Cardiac septum (tissue), 1 donor: Measurements from ENCODE around the gene ZBTB8OS. TPM values are rescaled to one million over a fixed set of nuclear protein-coding genes. Genes with fewer than 3 reads are reported as not detected.

ENCODE experiments used
- DNase-seq: peaks from one replicate; pipeline ENCODE4 v3.0.0-alpha.2; 2020; ENCODE audit warnings: low spot score
- intact Hi-C: fragments of 100-400 bp; cut with DNase I; formaldehyde crosslinking; loops from one replicate; pipeline ENCODE4 v1.14.0; 2022
- total RNA-seq: library from RNA; stranded (reverse); fragmentation: NEBNext Ultra II Directional; extraction: Animal tissue kit (Norgen Biotek cat#: 25700); gene quantifications from one replicate; pipeline ENCODE4 v1.2.1, GENCODE V29; 2021
- donor health status: DM: no; HTN: no; CAD: no.

Gene ZBTB8OS
- total RNA-seq, 1 donor from 2014 or later = 30.2 TPM

- intact Hi-C loops = no loop called here
- no peak for DNase-seq
These were observed 31.6 kb downstream of the ZBTB8OS start for GRCh38 chr1:32618673-32619221.

DNA sequence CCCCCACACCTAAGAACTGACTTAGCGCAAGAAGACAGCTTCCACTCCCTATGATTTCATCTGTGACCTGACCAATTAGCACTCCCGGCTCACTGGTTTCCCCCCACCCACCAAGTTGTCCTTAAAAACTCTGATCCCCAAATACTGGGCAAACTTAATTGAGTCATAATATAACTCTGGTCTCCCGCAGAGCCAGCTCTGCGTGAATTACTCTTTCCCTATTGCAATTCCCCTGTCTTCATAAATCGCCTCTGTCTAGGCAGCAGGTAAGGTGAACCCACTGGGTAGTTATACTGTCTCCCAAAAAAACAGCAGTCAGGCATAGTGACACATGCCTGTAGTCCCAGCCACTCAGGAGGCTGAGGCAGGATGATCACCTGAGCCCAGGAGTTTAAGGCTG is 36.9 kb downstream of the ZBTB8OS start:
- intact Hi-C loops = no loop called here
- no peak for DNase-seq

GRCh38 chr1:32612189-32612881 is 38.0 kb downstream of the ZBTB8OS start:
- intact Hi-C loops = no loop called here
- DNase-seq = peak; percentile 93

DNA sequence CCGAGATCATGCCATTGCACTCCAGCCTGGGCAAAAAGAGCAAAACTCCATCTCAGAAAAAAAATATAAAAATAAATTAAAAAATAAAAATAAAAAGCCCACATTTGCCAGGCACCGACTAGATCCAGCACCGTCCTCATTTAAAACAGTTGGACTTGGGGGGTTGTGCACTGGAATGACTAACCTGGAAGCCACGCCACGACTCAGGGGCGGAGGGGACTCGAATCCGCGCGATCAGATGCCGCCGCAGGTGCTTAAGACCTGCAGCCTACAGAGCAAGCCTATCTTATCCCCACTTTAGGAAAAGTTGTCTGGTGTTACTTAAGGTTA is 38.5 kb downstream of the ZBTB8OS start:
- intact Hi-C loops = no loop called here
- DNase-seq = no peak

DNA sequence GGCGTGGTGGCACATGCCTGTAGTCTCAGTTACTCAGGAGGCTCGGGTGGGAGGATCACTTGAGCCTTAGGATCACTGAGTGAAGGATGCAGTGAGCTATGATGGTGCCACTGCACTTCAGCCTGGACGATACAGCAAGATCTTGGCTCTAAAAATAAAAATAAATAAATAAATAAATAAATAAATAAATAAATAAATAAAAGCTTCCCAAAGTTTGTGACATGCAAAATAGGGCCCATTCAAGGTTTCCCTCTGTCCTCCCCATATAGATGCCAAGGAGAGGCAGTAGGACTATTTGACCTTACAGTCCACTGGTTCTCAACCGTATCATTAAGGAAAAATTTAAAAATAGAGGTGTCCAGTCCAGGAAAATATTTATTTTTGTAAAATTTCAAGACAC is 41.2 kb downstream of the ZBTB8OS start:
- intact Hi-C loops = no loop called here
- DNase-seq = no peak

DNA sequence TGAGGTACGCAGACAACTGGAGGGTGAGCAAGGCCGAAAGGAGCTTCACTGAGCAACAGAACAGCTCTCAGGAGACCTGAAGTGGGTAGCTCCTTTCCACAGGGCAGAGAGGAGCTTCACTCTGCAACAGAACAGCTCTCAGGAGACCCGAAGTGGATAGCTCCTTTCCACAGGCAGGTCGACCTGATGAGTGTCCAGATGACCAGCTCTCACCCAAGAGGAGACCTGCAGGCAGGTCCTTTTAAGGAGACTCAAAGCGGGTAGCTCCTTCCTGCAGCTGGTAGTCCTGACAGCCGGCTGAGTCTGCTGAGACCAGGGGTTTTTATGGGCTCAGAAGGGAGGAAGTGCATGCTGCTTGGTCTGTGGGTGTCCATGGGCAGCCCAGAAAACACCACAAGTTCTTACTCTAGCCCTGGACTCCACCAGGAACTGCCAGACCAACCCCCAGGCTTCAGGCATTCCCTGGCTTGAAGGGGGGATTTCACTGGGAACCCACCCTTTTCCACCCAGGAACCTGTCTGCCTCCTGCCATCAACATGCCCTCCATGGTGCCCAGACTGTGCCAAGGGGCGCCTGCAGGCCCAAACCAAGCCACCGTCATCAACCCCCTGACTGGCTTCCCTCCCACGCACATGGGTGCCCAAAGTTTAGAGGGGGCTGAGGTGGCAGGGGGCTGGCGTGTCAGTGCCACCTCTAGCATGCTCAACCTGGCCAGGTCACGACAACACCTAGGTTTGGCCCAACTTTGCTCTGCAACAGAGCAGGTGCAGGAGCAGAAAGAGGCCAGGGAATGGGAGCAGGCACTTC is 43.6 kb downstream of the ZBTB8OS start:
- intact Hi-C loops = no loop called here
- DNase-seq = no peak

GRCh38 chr1:32605711-32606424 is 44.5 kb downstream of the ZBTB8OS start:
- intact Hi-C loops = no loop called here
- no peak for DNase-seq

GRCh38 chr1:32600034-32600433 is 50.3 kb downstream of the ZBTB8OS start:
- intact Hi-C loops = no loop called here
- DNase-seq = no peak

GRCh38 chr1:32592943-32593342 is 57.4 kb downstream of the ZBTB8OS start:
- DNase-seq = no peak
- intact Hi-C loops = no loop called here

- intact Hi-C loops = no loop called here
These were observed 69.9 kb downstream of the ZBTB8OS start for GRCh38 chr1:32580348-32581017.

More at GRCh38 chr1:32580348-32581017, 69.9 kb downstream of the ZBTB8OS start:
- no peak for DNase-seq

Other genes starting within 250 kb of the ZBTB8OS start
- not detected for gene ZBTB8B, start 185.5 kb downstream of the ZBTB8OS start, total RNA-seq
- 3.0 TPM for gene ZBTB8A, start 111.1 kb downstream of the ZBTB8OS start, total RNA-seq
- gene RBBP4, start 658 bp upstream of the ZBTB8OS start, total RNA-seq = 96.0 TPM
- gene SYNC, start 52.2 kb upstream of the ZBTB8OS start, total RNA-seq = 18.2 TPM
- gene YARS1, start 166.8 kb upstream of the ZBTB8OS start, total RNA-seq = 27.8 TPM
- gene S100PBP, start 167.1 kb upstream of the ZBTB8OS start, total RNA-seq = 12.5 TPM
- gene FNDC5, start 220.4 kb upstream of the ZBTB8OS start, total RNA-seq = 18.7 TPM
- gene HPCA, start 235.9 kb upstream of the ZBTB8OS start, total RNA-seq = not detected